NCI-H510A (cell line): ENCODE data around the gene KLHDC7B.
"Not testable (repeated sequence)": the region's sequence is repeated elsewhere in the genome, so short reads cannot be mapped to it uniquely, and the experiment has no call there.

Source experiments
- DNase-seq: peaks from one replicate; lab custom pipeline; 2025; lab: John Stamatoyannopoulos, UW

The KLHDC7B gene

GRCh38 chr22:50517495-50518260 is 28.0 kb upstream of the KLHDC7B start:
- DNase-seq, result no peak

DNA sequence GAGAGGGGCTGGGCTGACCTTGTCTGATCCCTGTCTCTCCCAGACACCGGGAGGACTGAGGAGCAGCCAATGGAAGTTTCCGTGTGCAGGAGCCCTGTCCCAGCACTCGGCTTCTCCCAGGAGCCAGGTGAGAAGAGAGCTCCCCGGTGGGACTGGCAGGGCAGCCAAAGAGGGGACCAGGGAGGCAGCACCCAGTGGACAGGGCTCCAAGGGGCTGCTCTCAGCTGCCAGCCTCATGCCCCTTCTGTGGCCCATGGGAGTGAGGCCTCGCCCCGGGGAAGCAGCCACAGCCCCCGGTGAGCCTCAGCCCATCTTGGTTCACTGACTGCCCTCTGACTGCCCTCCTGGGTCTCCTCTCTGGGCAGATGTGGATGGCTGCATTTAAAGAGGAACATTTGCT is 27.1 kb upstream of the KLHDC7B start:
- DNase-seq, result no peak

DNA sequence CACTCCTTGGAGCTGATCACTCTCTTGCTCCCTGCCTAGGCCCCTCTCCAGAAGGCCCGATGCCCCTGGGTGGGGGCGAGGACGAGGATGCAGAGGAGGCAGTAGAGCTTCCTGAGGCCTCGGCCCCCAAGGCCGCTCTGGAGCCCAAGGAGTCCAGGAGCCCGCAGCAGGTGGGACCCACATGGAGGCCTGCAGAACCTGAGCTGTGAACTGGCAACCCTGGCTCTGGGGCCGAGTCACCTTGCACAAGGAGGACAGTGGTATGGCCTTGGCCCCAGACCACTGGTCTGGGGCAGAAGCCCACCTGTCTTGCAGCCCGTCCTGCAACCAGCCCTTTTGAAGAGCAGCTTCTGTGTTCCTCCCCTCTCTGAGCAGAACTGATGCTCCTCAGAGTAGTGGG is 26.5 kb upstream of the KLHDC7B start:
- no peak for DNase-seq

DNA sequence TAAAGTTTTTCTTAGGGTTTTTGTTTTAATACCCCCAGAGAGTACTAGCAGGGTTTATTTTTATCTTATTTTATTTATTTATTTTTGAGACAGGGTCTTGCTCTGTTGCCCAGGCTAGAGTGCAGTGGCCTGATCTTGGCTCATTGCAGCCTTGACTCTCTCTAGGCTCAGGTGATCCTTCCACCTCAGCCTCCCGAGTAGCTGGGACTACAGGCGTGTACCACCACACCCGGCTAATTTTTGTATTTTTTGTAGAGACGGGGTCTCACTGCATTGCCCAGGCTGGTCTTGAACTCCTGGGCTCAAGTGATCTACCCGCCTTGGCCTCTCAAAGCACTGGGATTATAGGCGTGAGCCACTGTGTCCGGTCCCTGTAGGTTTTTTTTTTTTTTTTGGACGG is 25.5 kb upstream of the KLHDC7B start:
- not testable (repeated sequence) for DNase-seq

- no peak for DNase-seq
Measured at GRCh38 chr22:50520826-50521453, 24.8 kb upstream of the KLHDC7B start.

DNA sequence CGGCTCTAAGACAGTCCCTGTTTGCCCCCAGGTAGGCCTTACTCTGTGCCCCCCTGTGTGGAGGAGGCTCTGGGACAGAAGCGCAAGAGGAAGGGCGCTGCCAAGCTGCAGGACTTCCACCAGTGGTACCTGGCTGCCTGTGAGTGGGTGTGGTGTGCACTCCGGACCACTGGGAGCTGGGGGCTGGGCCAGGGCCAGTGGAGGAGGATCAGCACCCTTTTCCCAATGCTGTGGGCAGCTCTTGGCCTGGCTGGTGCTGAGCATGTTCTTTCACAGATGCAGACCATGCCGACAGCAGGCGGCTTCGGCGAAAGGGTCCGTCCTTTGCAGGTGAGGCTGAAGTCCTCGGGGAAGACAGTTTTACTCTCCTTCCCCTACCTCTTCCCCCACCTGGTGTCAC is 24.0 kb upstream of the KLHDC7B start:
- DNase-seq, result no peak

- no peak for DNase-seq
Measured at GRCh38 chr22:50522208-50522805, 23.4 kb upstream of the KLHDC7B start.

DNA sequence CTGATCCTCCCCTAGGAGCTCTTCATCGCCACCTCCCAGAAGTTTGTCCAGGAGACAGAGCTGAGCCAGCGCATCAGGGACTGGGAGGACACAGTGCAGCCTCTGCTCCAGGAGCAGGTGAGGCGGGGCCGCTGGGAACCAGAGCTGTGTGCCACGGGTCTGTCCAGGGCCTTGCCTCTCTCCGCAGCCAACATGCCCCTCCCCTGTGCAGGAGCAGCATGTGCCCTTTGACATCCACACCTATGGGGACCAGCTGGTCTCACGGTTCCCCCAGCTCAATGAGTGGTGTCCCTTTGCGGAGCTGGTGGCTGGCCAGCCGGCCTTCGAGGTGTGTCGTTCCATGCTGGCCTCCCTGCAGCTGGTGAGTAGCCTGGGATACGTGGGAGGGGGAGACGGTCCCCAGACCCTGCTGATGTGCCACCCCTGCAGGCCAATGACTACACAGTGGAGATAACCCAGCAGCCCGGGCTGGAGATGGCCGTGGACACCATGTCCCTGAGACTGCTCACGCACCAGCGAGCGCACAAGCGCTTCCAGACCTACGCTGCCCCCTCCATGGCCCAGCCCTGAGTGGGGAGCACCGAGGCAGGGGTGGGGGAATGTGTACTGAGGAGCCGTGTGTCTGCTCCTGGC is 22.8 kb upstream of the KLHDC7B start:
- no peak for DNase-seq

DNA sequence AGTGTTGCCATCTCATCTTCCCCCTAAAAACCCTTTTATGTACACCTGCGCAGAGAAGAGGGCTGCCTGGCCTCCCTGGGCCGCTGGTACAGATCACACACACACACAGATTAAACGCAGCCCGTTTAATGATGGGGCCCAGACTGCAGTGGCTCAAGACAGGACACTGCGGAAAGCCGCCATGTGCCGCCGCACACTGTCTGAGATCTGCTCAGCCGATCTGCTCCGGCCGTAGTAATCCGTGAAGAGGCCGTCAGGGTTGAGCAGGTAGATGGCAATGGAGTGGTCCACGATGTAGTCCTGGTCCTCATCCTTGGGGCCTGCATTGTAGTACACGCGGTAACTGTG is 22.3 kb upstream of the KLHDC7B start:
- no peak for DNase-seq

GRCh38 chr22:50523806-50524675 is 21.7 kb upstream of the KLHDC7B start:
- DNase-seq, result no peak

GRCh38 chr22:50524676-50525103 is 21.0 kb upstream of the KLHDC7B start:
- no peak for DNase-seq

- DNase-seq, result peak; percentile 89
Measured at GRCh38 chr22:50525104-50525857, 20.4 kb upstream of the KLHDC7B start, which contains the start of gene SCO2. SCO2 (minus strand) TSS chr22:50525598; CDS start chr22:50524411, 1,187 bp downstream.

DNA sequence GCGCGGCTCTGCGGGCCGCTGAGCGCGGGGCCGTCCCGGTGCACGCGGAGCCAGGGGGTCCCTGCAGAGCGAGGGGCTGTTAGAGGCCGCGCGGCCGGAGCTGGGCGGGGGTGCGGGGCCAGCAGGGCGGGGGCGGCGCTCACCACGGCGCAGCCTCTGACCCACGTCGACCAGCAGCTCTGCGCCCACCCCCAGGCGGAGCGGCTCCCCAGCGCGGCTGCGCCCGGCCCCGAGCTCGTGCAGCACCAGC is 19.9 kb upstream of the KLHDC7B start:
- DNase-seq, result no peak

- peak; percentile 55 for DNase-seq
Measured at GRCh38 chr22:50526108-50526833, 19.4 kb upstream of the KLHDC7B start.

GRCh38 chr22:50526834-50527801 is 18.6 kb upstream of the KLHDC7B start:
- no peak for DNase-seq

- DNase-seq, result no peak
Measured at GRCh38 chr22:50527921-50528681, 17.6 kb upstream of the KLHDC7B start.

DNA sequence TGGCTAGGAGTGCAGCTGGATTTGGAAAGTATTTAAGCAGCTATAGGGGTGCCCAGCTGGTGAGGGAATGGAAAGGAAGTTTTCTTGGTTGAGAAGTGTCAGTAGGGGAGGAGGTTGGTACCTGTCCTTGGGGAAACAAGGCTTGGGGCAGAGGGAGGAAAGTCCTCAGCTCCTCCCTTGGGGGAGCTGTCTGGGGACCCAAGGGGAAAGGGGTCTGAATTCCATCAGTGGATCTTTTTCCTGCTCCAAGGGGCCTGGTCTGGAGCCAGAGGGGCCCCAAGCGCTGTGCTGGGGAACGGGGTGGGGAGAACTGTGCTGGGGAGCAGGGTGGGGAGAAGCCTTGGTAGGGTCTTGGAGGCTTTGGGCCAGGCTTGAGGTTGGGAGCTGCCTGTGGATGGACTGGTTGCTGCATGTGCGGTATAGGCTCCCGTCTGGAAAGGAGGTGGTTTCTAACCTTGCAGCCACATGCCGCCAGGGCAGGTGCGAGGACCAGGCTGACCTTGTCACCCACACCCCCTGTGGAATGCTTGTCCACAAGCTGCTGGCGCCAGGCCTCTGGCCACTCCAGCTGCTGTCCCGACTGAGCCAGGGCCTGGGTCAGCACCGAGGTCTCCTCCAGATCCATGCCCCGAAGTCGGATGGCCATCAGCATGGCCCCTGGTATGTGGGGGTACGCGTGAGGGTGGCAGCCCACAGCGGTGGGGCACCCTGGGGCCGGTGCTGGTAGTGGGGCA is 16.9 kb upstream of the KLHDC7B start:
- no peak for DNase-seq

DNA sequence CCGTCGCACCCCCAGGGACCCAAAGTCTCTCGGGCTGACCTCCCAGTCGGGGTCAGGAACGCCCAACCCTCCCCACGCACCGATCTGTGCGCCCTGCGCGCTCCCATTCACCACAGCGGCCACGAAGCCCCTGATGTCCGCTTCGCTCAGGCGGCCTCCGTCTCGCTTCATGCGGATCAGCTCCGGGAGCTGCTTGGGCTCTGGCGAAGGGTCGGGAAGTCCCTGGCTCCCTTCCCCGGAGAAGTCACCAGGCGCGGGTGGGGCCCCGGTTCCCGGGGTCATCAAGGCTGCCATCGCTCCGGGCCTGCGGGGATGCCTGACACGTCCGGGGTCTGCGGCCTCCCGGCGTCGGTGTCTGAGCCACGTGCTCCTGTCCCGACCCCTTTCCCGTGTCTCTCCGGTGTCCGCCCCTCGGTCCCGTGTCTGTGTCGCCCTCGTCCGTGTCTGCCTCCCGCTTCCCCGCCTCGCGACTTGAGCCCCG is 16.2 kb upstream of the KLHDC7B start:
- DNase-seq, result no peak
